ENCODE measurements around the gene SPECC1.

SPECC1 gene

DNA sequence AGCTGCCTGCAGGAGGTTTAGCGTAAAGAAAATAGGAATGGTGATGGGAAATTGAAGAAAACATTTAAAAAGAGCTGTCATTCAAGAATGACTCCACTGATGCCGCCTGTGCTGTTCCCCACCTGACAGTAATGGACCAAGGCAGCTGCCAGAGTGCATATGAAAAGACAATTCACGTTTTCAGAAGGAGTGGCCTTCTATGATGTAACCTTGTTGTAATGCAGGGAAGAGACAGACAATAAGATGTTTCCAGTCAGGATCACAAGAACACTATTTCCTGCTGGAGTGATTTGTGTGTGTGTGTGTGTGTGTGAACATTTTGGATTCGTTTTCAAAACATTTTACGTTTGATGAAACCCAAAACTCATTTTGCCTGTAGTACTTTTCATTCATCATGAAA lies 254.4 kb downstream of the SPECC1 start:
- TF ChIP-seq, protein P1, sequence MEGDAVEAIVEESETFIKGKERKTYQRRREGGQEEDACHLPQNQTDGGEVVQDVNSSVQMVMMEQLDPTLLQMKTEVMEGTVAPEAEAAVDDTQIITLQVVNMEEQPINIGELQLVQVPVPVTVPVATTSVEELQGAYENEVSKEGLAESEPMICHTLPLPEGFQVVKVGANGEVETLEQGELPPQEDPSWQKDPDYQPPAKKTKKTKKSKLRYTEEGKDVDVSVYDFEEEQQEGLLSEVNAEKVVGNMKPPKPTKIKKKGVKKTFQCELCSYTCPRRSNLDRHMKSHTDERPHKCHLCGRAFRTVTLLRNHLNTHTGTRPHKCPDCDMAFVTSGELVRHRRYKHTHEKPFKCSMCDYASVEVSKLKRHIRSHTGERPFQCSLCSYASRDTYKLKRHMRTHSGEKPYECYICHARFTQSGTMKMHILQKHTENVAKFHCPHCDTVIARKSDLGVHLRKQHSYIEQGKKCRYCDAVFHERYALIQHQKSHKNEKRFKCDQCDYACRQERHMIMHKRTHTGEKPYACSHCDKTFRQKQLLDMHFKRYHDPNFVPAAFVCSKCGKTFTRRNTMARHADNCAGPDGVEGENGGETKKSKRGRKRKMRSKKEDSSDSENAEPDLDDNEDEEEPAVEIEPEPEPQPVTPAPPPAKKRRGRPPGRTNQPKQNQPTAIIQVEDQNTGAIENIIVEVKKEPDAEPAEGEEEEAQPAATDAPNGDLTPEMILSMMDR (IDR thresholded peaks at IDR 0.05; ENCODE audit: low read depth, low read length, missing control alignments): no peak
- no peak overlapping the region for H3K4me3 ChIP-seq (ENCODE audit: low read depth, low read length)
- DNase-seq (ENCODE audit: low read depth): no peak

DNA sequence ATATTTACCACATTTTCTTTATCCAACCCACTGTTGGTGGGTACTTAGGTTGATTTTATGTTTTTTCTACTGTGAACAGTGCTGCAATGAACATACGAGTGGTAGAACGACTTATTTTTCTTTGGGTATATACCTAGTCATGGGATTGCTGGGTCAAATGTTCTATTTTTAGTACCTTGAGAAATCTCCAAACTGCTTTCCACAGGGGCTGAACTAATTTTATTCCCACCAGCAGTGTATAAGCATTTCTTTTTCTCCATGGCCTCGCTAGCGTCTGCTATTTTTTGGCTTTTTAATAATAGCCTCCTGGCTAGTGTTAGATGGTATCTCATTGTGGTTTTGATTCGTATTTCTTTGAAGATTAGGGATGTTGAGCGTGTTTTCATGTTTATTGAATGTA lies 255.8 kb downstream of the SPECC1 start:
- TF ChIP-seq, protein P1 (IDR thresholded peaks at IDR 0.05; ENCODE audit: low read depth, low read length, missing control alignments): no peak
- H3K4me3 ChIP-seq (ENCODE audit: low read depth, low read length): no peak overlapping the region
- no peak for DNase-seq (ENCODE audit: low read depth)

DNA sequence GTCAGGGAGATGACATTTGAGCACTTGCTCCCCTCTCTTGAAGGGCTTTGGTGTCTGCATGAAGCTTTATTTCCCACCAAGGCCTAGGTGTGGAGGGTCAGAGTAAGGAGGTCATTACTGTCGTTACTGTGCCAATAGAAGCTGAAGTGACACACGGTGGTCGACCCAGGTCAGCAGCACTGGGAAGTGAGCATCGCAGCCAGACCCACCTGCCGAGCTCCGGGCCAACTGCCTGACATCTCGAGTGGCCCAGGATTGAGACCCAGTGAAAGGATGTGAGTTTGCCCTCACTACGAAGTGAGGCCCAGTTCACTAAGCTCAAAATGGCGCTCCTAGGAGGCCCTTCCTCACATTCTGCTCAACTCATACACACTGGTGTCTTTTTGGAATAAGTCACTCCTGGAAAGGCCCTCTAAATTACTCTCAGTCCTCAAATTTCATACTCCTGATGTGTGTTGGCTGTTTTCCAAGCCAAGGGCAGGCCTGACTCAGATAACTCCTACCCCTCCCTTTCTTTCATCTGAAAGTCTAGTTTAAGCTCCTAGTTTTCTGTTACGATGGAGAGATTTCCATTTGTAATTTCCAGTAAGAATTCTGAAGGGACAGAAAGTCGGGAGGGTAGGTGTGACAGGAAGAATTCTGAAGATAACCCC lies 257.8 kb downstream of the SPECC1 start:
- TF ChIP-seq, protein P1 (IDR thresholded peaks at IDR 0.05; ENCODE audit: low read depth, low read length, missing control alignments): no peak
- no peak for DNase-seq (ENCODE audit: low read depth)
- no peak overlapping the region for H3K4me3 ChIP-seq (ENCODE audit: low read depth, low read length)

DNA sequence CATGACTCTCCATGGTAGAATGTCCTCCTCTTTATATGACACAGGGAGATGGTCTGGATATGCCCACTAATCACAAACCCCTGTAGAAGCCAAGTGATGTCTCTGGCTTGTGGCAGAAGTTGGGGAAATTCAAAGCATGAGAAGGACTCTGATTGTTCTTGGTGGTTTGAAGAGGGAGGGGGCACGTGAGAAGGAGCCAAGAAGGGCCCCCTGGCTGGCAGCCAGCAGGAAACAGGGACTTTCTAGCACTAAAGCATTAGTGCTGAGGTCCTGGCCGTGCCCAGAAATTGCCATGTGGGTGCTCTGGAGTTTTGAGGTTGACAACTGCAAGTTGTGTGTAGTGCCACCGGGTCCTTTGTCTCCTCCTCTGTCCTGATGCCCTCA lies 258.3 kb downstream of the SPECC1 start:
- DNase-seq (ENCODE audit: low read depth): no peak
- no peak overlapping the region for H3K4me3 ChIP-seq (ENCODE audit: low read depth, low read length)
- TF ChIP-seq, protein P1 (IDR thresholded peaks at IDR 0.05; ENCODE audit: low read depth, low read length, missing control alignments): no peak

DNA sequence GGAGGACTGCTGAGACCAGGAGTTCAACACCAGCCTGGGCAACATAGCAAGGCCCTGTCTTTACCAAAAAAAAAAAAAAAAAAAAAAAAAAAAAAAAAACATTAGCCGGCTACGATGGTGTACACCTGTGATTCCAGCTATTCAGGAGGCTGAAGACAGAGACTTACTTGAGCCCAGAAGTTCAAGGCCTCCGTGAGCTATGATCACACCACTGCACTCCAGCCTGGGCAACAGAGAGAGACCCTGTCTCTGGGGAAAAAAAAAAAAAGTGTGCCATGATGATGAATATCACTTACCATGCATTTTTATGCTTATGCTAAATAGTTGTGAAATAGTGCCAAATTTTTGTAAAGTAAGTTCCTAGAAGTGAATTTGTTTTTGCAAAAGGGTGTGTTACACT lies 261.2 kb downstream of the SPECC1 start:
- H3K4me3 ChIP-seq (ENCODE audit: low read depth, low read length): no peak overlapping the region
- TF ChIP-seq, protein P1 (IDR thresholded peaks at IDR 0.05; ENCODE audit: low read depth, low read length, missing control alignments): no peak
- no peak for DNase-seq (ENCODE audit: low read depth)

DNA sequence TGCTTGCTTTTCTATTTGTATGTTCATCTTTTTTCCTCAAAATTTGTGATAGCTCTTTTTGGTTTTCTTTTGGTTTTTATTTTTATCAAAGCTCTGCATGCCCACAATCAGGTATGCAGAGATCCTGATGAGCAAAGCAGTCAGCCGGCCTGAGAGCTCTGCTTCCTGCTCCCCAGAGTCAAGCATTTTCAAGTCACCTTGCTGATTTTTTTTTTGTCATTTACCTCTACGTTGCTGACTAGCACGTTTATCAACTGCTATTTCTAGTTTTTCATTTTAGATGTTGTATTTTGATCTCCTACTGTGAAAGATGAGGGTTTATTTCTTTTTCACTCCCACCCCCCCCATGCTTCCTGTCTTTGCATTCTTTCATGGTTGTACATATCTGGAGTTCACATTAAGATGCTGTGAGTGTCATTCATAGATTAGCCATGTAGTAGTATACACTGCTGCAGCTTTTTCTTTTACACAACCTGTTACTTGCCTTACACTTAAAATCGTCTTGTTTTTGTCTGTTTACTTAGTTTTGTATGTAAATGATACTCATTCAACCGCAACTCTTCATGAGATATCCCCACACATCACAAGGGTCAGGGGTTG lies 262.0 kb downstream of the SPECC1 start:
- no peak for DNase-seq (ENCODE audit: low read depth)
- H3K4me3 ChIP-seq (ENCODE audit: low read depth, low read length): no peak overlapping the region
- TF ChIP-seq, protein P1 (IDR thresholded peaks at IDR 0.05; ENCODE audit: low read depth, low read length, missing control alignments): no peak
